ENCODE data around the gene NHEJ1.

The NHEJ1 gene

GRCh38 chr2:219116776-219117646 is 43.6 kb downstream of the NHEJ1 start:
- FAIRE-seq (no peak), DNase-seq (ENCODE audit: insufficient read length, low spot score) (no peak)
- TF ChIP-seq TAF1 (IDR thresholded peaks at IDR 0.05; ENCODE audit: low read depth, low read length), result no peak
- TF ChIP-seq POLR2AphosphoS5 (IDR thresholded peaks at IDR 0.05; ENCODE audit: low read depth, low read length), result no peak
- no peak for TF ChIP-seq POU2F2 (IDR thresholded peaks at IDR 0.05; ENCODE audit: low read depth, low read length)
- no peak for TF ChIP-seq POLR2A (IDR thresholded peaks at IDR 0.05; ENCODE audit: low read depth, low read length)
- no peak for TF ChIP-seq PAX5 (IDR thresholded peaks at IDR 0.05; ENCODE audit: insufficient read depth, low read length, severe bottlenecking)
- TF ChIP-seq SPI1 (IDR thresholded peaks at IDR 0.05; ENCODE audit: low read depth, low read length), result no peak

GRCh38 chr2:219112651-219113338 is 47.8 kb downstream of the NHEJ1 start:
- no peak for FAIRE-seq
- DNase-seq (ENCODE audit: insufficient read length, low spot score), result no peak
- TF ChIP-seq POLR2AphosphoS5 (IDR thresholded peaks at IDR 0.05; ENCODE audit: low read depth, low read length) (no peak), POLR2A (IDR thresholded peaks at IDR 0.05; ENCODE audit: low read depth, low read length) (no peak), POU2F2 (IDR thresholded peaks at IDR 0.05; ENCODE audit: low read depth, low read length) (no peak), SPI1 (IDR thresholded peaks at IDR 0.05; ENCODE audit: low read depth, low read length) (no peak), TAF1 (IDR thresholded peaks at IDR 0.05; ENCODE audit: low read depth, low read length) (no peak), PAX5 (IDR thresholded peaks at IDR 0.05; ENCODE audit: insufficient read depth, low read length, severe bottlenecking) (no peak)

GRCh38 chr2:219112062-219112406 is 48.6 kb downstream of the NHEJ1 start:
- TF ChIP-seq POU2F2 (IDR thresholded peaks at IDR 0.05; ENCODE audit: low read depth, low read length) (no peak), PAX5 (IDR thresholded peaks at IDR 0.05; ENCODE audit: insufficient read depth, low read length, severe bottlenecking) (no peak), TAF1 (IDR thresholded peaks at IDR 0.05; ENCODE audit: low read depth, low read length) (no peak), SPI1 (IDR thresholded peaks at IDR 0.05; ENCODE audit: low read depth, low read length) (no peak), POLR2AphosphoS5 (IDR thresholded peaks at IDR 0.05; ENCODE audit: low read depth, low read length) (no peak), POLR2A (IDR thresholded peaks at IDR 0.05; ENCODE audit: low read depth, low read length) (no peak)
- DNase-seq (ENCODE audit: insufficient read length, low spot score) (no peak), FAIRE-seq (no peak)

DNA sequence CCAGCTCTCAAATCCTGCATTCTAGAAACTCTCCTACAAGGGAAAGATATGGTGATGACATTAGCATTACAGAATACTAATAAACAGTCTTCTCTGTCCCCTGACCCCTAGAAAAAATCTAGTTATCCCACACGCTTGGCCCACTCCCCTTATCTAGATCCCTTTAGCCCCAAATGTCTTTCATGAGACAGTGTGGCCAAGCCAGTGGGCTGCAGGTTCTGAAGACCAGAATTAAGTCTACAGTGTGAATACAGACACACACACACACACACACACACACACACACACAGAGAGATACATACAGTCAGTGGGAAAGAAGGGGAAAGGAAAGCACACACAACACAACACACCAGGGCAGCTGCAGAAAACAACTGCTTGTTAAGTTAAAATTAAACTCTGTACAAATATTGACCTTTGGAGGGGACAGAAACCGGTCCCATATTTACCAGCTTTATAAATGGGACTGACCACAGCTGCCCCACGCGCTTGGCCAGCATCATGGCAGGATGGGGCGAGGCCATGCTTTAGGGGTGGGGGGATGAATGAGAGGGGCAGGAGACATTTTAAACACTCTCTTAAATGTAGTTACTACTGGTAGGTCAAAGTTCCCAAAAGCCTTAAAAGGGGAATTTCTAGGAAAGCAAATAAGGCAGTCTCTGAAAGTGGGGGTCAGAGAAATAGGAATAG is 49.1 kb downstream of the NHEJ1 start:
- no peak for TF ChIP-seq SPI1 (IDR thresholded peaks at IDR 0.05; ENCODE audit: low read depth, low read length)
- TF ChIP-seq PAX5 (IDR thresholded peaks at IDR 0.05; ENCODE audit: insufficient read depth, low read length, severe bottlenecking), result no peak
- no peak for TF ChIP-seq POU2F2 (IDR thresholded peaks at IDR 0.05; ENCODE audit: low read depth, low read length)
- no peak for TF ChIP-seq POLR2A (IDR thresholded peaks at IDR 0.05; ENCODE audit: low read depth, low read length)
- no peak for TF ChIP-seq POLR2AphosphoS5 (IDR thresholded peaks at IDR 0.05; ENCODE audit: low read depth, low read length)
- no peak for TF ChIP-seq TAF1 (IDR thresholded peaks at IDR 0.05; ENCODE audit: low read depth, low read length)
- no peak for DNase-seq (ENCODE audit: insufficient read length, low spot score)
- no peak for FAIRE-seq

- FAIRE-seq (no peak), DNase-seq (ENCODE audit: insufficient read length, low spot score) (no peak)
- TF ChIP-seq POLR2A (IDR thresholded peaks at IDR 0.05; ENCODE audit: low read depth, low read length) (no peak), SPI1 (IDR thresholded peaks at IDR 0.05; ENCODE audit: low read depth, low read length) (no peak), TAF1 (IDR thresholded peaks at IDR 0.05; ENCODE audit: low read depth, low read length) (no peak), PAX5 (IDR thresholded peaks at IDR 0.05; ENCODE audit: insufficient read depth, low read length, severe bottlenecking) (no peak), POU2F2 (IDR thresholded peaks at IDR 0.05; ENCODE audit: low read depth, low read length) (no peak), POLR2AphosphoS5 (IDR thresholded peaks at IDR 0.05; ENCODE audit: low read depth, low read length) (no peak)
These were observed 51.1 kb downstream of the NHEJ1 start for GRCh38 chr2:219109471-219109870.

GRCh38 chr2:219107758-219108157 is 52.9 kb downstream of the NHEJ1 start:
- DNase-seq (ENCODE audit: insufficient read length, low spot score) (no peak), FAIRE-seq (no peak)
- no peak for TF ChIP-seq POLR2A (IDR thresholded peaks at IDR 0.05; ENCODE audit: low read depth, low read length)
- TF ChIP-seq POU2F2 (IDR thresholded peaks at IDR 0.05; ENCODE audit: low read depth, low read length), result no peak
- TF ChIP-seq SPI1 (IDR thresholded peaks at IDR 0.05; ENCODE audit: low read depth, low read length), result no peak
- TF ChIP-seq PAX5 (IDR thresholded peaks at IDR 0.05; ENCODE audit: insufficient read depth, low read length, severe bottlenecking), result no peak
- no peak for TF ChIP-seq POLR2AphosphoS5 (IDR thresholded peaks at IDR 0.05; ENCODE audit: low read depth, low read length)
- no peak for TF ChIP-seq TAF1 (IDR thresholded peaks at IDR 0.05; ENCODE audit: low read depth, low read length)

DNA sequence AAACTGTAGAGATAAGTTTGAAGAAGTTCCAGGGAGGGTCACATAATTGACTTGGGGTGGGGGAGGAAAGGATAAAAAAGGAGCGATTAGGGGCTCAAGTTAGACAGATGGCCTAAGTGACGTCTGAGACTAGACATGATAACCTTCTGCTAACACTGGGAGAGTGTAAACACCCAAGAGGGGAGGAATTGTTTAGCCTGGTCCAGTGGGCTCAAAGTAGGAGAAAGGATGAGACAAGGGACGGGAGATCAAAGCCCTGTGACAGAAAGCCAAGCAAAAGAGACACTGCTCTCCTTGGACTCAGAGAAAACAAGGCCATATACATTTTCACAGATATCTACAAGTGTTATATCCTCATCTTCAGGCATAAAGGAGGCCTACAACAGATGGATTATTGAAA is 54.4 kb downstream of the NHEJ1 start:
- FAIRE-seq, result no peak
- no peak for TF ChIP-seq POU2F2 (IDR thresholded peaks at IDR 0.05; ENCODE audit: low read depth, low read length)
- no peak for TF ChIP-seq POLR2AphosphoS5 (IDR thresholded peaks at IDR 0.05; ENCODE audit: low read depth, low read length)
- no peak for TF ChIP-seq TAF1 (IDR thresholded peaks at IDR 0.05; ENCODE audit: low read depth, low read length)
- no peak for TF ChIP-seq PAX5 (IDR thresholded peaks at IDR 0.05; ENCODE audit: insufficient read depth, low read length, severe bottlenecking)
- TF ChIP-seq SPI1 (IDR thresholded peaks at IDR 0.05; ENCODE audit: low read depth, low read length), result no peak
- TF ChIP-seq POLR2A (IDR thresholded peaks at IDR 0.05; ENCODE audit: low read depth, low read length), result no peak

GRCh38 chr2:219104107-219105035 is 56.2 kb downstream of the NHEJ1 start:
- DNase-seq (ENCODE audit: insufficient read length, low spot score) (peak; percentile 39), FAIRE-seq (peak; percentile 85)
- TF ChIP-seq TAF1 (IDR thresholded peaks at IDR 0.05; ENCODE audit: low read depth, low read length) (no peak), POU2F2 (IDR thresholded peaks at IDR 0.05; ENCODE audit: low read depth, low read length) (no peak), PAX5 (IDR thresholded peaks at IDR 0.05; ENCODE audit: insufficient read depth, low read length, severe bottlenecking) (no peak), POLR2AphosphoS5 (IDR thresholded peaks at IDR 0.05; ENCODE audit: low read depth, low read length) (no peak), POLR2A (IDR thresholded peaks at IDR 0.05; ENCODE audit: low read depth, low read length) (no peak), SPI1 (IDR thresholded peaks at IDR 0.05; ENCODE audit: low read depth, low read length) (no peak)

More for the DNA sequence above, 54.4 kb downstream of the NHEJ1 start:
- no peak for DNase-seq (ENCODE audit: insufficient read length, low spot score)

All from GM12891 (cell line).